ENCODE measurements around the gene SIRPG.
"Not testable (repeated sequence)": the region's sequence is repeated elsewhere in the genome, so short reads cannot be mapped to it uniquely, and the experiment has no call there.

Gene SIRPG

DNA sequence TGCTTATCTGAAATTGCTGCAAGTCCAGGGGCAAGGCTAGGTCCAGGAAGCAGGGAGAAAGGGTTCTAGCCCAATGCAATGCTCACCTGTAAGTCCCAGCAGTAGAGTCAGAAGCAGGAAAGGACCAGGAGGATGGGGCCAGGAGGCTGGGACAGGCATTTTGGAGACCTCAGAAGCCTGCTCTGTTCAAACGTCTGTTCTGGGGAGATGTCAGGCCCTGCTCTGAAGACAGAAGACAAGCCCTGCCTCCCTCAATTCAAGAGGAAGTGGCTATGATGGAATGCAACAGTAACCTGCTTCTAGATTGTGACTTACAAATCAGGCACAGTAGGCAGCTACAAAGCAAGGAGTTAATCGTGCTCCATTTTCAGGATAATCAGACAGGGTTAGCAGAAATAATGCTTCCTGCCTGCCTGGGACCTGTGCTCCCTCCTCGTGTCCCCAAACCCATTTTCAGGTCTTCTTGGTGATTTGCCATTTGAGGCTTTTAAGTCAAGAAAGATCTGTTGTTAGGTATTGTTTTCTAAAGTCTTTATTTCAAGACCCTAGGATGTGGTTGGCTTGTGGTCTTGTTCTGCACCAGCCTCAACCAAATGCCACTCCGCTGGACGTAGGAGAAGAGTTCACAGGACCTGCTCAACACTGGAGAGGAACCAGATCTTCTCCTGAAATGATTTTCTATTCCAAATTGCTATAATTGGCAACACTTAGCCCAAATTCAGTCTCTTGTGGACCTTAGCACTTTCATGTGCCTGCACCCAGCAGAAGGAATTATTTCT lies at the start of gene SIRPG:
Gene SIRPG, minus strand, starts transcription at position 224 of the 779 bp plus-strand sequence. Its CDS starts 65 bp downstream, at position 159.
- no peak for DNase-seq (ENCODE audit: low read depth in 4 of 4, low spot score in 1 of 4)

DNA sequence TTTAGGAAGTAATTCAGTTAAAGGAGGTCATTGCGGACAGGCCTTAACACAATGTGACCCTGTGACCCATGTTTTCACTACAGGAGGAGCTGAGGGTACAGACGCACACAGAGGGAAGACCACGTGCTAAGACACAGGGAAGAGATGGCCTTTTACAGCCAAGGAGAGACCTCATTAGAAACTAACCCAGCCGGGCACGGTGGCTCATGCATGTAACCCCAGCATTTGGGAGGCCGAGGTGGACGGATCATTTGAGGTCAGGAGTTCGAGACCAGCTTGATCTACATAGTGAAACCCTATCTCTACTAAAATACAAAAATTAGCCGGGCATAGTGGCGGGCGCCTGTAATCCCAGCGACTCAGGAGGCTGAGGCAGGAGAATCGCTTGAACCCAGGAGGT lies 49.3 kb upstream of the SIRPG start:
- DNase-seq (ENCODE audit: low read depth in 4 of 4, low spot score in 1 of 4) = not testable (repeated sequence)

DNA sequence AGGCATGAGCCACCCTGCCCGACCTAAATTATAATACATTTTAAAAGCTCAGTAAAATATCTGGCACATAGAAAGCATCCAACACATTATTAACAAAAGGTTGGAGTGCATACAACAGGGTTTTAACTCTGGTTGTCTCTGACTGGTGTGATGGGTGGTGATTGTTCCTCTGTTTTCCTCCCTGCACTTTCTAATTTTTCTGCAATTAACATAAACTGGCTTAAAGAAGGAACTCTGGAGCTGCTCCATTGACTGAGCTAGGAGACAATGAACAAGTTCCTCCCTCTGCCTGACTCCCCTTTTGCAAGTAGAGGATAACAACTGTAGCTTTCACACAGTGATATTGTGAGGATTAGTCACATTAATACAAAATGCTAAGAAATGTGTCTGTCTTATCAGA lies 48.5 kb upstream of the SIRPG start:
- DNase-seq (ENCODE audit: low read depth in 4 of 4, low spot score in 1 of 4) = no peak

DNA sequence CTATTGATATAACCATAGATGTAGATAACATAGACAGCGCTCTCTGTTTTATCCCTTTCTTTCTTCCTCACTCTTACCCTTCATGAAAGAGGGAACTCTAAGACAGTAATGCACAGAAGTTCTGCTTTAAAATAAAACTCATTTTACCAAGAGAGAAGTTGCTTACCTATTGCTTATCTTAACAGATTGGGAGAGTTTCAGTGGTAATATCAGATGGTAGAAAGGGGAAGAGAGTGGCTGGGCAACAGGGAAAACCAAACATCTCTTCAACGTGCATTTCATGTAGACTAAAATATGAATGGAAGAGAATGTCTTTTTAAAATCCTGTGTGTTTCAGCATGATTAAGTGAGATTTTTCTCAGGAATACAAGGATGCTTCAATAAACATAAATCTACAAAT lies 45.3 kb upstream of the SIRPG start:
- no peak for DNase-seq (ENCODE audit: low read depth in 4 of 4, low spot score in 1 of 4)

DNA sequence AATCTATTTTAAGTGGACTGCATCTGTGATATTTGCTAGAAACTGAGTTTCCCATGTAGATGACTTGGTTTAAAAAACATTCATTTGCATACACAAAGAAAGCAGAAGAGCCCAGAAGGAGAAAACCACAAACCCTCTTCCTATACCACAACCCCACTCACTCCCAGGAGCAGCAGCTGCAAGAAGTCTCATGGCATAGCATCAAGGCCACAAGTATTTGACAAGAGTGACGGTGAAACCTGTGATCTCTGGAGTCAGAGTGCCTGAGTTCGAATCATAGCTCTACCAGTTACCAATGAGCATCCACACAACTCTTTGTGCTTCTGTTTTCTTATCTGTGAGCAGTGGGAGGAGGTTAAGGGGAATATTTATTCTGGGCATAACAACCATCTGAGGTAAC lies 44.7 kb upstream of the SIRPG start:
- DNase-seq (ENCODE audit: low read depth in 4 of 4, low spot score in 1 of 4) = no peak

DNA sequence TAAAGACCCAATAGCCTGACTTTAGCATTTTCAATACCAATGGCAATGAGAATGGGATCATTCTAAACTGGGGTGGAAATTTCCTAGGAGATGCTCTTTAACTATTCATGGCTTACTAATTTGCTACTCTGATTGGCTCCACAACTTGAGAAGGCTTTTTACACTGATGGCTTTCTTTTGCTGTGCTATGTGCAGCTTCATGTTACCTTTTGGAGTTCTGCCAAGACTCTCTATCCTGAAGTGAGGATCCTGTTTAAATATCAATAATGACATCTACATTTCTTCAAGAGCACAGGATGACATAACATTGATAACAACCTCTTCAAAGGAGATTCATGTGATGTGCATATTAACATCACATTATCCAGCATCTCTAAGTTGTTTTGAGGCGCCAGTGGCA lies 43.4 kb upstream of the SIRPG start:
- DNase-seq (ENCODE audit: low read depth in 4 of 4, low spot score in 1 of 4) = no peak

DNA sequence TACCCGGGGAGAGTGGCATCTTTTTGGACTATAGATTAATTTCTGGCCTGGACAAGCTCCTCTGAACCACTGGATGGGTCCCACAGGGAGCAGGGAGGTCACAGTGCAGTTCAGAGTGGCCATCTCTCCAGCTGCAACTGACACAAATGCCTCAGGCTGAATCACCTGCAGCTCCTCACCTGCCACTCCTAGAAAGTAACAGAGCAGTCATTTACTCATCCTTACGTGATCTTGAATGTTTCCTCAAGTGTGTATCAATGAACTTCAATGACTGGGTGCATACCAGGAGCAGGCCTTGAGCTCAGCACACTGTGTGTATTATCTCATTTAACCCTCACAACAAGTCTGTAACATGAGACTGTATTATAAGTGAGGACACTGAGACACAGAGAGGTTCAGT lies 40.0 kb upstream of the SIRPG start:
- DNase-seq (ENCODE audit: low read depth in 4 of 4, low spot score in 1 of 4) = no peak

DNA sequence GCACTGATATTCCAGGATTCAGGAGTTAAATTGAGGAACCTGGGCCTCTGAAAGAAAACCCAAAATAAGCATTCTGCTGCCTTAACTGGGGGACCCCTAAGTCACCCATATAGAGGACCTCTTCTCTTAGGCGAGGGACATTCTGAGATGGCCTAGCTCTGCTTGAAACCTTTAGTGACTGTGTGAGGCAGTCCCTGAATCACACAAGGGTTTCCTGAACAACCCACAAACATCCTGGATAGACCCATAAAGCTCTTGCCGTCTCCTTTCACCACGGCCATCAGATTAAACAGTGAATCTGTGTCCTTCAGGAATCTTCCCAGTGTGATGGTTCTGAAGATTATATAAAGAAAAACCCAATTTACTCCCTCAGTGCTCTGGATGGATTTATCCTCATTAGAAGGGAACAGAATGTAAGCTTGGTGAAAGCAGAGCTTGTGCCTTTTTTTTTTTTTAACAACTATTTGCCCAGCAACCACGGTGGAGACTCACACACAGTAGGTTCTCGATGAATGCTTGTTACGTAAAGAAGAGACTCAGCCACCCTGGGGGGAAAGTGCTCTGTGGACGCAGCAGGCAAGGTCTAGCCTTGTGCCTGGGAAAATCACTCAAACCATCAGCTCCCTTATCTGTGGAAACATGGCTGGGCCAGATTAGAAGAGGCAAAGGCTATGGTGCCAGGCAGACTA lies 39.1 kb upstream of the SIRPG start:
- no peak for DNase-seq (ENCODE audit: low read depth in 4 of 4, low spot score in 1 of 4)

DNA sequence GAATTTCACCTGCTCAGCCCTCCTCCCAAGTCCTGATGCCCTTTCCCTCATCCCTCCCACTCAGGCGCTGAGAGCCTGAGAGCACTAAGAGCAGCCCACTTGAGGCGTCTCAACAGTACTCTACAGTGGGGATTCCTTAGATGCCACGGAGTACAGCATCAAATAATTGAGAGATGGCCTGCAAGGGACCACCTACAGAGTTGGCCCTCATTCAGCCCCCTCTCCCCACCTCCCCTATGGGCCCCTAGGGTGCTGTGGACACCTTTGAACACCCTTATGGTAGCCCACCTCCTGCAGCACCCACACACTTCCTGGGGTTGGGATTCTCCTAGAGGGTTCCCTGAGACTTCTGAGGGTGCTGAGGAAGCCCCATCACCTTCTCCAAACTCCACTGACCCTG lies 37.1 kb upstream of the SIRPG start:
- DNase-seq (ENCODE audit: low read depth in 4 of 4, low spot score in 1 of 4) = no peak

DNA sequence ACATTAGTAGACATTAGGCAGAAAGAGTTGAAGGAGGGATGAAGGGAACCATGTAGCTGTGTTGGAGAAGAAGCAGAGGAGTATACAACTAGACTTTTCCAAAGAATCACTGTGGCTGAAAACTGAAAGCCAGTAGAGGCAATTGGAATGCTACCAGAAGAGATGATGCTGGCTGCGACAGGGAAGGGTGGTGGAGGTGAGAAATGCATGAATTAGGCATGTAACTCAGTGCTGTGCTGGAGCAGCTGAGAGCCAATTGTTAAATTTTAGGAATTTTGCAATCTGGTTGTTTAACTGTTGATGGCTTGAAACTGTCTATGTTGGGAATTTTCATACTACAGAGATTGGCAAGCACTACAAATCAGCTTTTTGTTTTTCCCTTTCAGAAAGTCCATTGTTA lies 35.8 kb upstream of the SIRPG start:
- DNase-seq (ENCODE audit: low read depth in 4 of 4, low spot score in 1 of 4) = no peak

DNA sequence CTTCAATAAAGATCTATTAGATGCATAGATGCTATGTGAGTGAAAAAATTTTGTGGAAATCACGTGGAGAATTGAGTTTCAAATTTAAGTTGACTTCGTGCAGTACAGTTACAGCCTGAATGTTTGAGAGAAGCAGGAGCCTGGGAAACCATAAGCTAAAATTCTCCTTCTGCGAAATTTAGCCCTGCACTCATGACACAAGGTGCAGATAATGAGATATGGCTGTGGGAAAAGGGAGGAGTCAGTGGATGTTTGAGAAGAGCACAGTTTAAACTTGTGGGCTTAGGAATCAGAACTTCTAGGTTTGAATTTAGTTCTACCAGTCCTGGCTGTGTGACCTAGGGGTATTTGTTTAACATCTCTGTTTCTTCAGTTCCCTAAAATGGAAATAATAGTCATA lies 32.1 kb upstream of the SIRPG start:
- no peak for DNase-seq (ENCODE audit: low read depth in 4 of 4, low spot score in 1 of 4)

DNA sequence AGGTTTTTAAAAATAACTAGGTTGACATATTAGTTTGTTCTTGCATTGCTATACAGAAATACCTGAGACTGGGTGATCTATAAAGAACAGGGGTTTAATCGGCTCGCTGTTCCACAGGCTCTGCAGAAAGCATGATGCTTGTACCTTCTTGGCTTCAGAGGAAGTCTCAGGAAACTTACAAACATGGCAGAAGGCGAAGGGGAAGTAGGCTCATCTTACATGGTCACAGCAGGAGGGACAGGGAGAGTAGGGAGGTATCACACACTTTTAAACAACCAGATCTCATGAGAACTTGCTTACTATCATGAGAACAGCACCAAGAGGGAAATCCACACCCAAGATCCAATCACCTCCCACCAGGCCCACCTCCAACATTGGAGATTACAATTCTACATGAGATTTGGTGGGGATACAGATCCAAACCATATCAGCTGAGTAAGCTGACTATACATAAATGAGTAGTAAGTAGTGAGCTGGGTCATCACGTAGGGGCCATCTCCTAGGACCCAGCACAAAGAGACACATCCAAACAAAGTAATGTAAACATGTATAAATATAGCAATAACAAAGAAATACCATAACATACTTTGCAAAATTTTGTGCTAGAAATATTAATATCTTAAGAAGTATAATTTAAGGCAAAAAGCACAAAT lies 31.4 kb upstream of the SIRPG start:
- no peak for DNase-seq (ENCODE audit: low read depth in 4 of 4, low spot score in 1 of 4)

DNA sequence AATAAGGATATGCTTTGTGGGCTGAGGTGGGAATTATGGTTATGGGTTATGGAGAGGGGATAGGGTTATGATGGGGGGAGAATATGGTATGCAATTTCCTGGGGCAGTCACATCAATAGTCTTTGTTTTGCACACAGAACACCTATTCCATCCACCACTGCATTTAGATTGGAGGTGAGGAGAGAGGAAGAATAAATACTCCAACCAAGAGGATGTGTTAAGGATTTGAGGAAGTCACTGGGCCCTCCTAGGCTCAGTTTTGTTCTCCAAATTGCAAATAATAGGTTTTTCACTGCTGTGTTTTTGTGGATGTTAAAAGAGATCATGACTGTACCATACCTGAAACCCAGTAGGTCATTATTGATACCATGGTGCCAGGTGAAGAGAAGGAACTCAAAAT lies 29.5 kb upstream of the SIRPG start:
- DNase-seq (ENCODE audit: low read depth in 4 of 4, low spot score in 1 of 4) = no peak

DNA sequence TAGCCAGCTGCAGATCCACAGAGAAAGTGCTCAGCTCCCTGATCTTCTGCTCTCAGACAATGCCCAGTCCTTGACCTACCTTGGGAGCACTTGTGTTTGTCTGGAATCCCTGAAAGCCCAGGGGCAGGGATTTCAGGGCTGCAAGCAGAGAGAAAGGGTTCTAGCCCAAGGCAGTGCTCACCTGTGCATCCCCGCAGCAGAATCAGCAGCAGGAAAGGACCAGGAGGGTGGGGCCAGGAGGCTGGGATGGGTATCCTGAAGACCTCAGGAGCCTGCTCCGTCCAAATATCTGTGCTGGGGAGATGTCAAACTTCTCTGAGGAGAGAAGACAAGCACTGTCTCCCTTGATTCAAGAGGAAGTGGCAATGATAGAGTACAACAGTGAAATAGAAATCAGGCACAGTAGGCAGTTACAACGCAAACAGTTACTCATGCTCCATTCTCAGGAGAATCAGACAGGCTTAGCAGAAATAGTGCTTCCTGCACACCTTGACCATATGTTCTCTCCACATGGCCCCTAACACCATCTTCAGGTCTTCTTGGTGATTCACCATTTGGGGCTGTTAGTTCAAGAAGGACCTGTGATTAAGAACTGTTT lies 28.7 kb upstream of the SIRPG start:
- no peak for DNase-seq (ENCODE audit: low read depth in 4 of 4, low spot score in 1 of 4)

DNA sequence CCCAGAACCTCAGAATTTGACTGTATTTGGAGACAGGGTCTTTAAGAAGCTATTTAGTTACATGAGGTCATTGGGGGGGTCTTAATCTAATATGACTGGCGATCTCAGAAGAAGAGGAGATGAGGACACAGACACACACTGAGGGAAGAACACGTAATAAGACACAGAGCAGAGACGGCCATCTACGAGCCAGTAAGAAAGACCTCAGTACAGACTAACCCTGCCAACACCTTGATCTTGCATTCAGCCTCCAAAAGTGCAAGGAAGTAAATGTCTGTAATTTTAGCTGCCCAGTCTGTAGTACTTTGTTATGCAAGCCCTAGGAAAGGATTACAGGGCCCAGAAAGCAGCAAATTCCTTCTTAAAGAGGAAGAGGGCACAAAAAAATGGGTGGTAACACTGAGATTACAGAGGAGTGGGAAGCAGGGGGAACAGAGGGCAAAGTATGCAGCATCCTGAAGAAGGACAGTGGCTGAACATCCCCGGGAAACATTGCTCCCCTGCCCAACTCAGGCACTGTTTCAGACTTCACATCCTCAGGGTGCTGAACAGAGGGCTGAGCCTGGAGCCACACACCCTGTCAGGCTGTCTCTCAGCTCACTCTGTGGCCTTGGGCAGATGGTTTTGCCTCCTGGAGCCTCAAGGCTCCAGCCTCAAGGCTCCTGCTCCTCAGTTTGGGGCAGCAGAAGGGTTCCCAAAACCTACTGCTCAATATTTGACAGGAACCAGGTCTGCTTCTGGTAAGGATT lies 27.9 kb upstream of the SIRPG start:
- no peak for DNase-seq (ENCODE audit: low read depth in 4 of 4, low spot score in 1 of 4)

DNA sequence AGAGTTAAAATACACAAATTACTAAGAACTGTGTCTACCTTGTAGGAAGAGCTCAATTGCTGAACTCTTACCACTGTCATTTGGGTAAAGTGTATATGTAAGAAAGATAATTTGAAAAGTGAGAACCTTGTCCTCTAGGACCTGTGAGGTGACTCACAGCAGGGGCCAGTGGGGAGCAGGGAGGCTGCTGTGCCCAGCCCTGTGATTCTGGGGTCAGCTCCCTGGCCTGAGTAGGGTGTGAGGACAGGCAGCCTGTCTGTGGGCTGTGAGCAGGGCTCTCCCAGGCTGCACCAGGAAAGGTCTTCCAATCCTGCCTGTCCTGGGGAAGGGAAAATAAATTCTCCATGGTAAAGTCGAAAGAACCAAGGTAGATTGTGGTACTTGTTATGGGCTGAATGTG lies 27.3 kb upstream of the SIRPG start:
- no peak for DNase-seq (ENCODE audit: low read depth in 4 of 4, low spot score in 1 of 4)

DNA sequence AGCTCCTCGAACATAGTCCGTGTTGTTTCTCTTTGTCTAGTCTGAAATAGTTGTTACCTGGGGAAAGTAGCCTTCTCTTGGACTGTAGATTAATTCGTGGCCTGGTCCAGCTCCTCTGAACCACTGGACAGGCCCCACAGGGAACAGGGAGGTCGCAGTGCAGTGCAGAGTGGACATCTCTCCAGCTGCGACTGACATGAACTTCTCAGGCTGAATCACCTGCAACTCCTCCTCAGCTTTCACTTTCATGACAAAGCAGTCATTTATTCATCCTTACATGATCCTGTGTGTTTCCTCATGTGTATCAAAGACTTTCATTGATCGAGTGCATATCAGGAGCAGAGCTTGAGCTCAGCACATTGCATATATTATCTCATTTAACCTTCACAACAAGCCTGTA lies 19.1 kb upstream of the SIRPG start:
- no peak for DNase-seq (ENCODE audit: low read depth in 4 of 4, low spot score in 1 of 4)

DNA sequence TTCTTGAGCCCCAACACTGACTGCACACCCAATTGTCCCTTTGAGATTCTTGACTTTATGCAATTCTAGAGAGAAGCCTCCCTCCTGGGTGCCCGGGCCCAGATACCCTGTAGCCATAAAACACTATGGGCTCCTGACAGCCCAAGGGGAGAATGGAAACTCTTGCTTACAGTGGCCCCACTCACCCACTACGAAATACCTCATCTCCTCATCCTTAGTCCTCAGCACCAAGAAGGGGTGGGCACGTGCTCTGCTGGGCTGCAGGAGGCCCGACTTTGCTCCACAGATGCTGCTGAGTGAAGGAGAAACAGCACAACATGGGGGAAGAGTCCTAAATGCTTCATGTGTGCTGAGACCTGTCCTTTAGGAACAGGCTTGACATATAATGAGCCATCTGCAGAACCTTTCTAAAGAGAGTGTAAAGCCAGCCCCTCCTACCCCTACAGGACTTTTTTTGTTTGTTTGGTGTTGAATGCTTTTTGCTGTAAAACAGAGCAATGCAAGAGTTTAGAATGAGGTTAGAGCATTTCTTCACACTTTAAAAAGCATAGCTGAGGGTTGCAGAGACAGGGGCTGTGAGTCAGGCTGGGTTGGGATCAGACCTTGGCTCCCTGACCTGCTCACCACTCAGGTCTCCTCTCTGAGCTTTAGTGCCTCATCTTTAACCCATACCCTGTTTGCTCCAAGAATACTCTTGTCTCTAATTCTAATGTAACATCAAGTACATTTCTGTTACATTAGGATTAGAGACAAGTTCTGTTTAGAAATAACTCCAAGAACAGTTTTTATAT lies 17.6 kb upstream of the SIRPG start:
- DNase-seq (ENCODE audit: low read depth in 4 of 4, low spot score in 1 of 4) = no peak

DNA sequence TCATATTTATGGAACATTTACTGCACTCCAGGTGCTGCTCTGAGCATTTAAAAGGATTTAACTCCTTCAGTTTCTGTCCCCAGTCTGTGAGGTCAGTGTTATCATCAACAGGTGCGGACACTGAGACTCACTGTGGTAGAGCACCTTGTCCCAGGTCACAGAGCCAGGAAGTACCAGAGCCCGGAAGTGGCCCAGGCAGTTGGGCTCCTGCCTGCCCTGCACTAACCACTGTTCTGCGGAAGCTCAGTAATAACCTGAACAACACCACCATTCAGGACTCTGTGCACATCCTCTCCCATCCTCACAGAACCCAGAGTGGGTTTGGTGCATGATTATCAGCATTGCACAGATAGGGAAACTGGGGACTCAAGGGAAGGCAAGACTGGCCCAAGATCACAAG lies 16.8 kb upstream of the SIRPG start:
- no peak for DNase-seq (ENCODE audit: low read depth in 4 of 4, low spot score in 1 of 4)

DNA sequence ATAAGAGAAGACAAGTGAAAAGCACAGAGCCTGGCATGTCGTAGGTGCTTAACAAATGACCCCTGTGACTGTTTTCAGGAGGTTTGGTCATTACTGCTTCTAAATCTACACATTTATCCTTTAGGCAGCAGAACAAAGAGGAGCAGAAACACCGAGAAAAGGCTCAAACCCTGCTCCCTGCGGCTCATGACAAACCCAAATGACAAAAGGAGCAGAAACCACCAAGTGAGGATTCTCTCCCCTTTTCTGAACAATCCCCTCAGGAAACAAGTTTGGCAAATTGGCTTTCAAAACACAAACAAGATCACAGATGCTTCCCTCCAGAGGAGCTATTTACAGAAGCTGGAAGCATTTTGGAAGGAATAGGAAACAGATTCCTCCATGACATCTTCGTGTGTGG lies 15.8 kb upstream of the SIRPG start:
- DNase-seq (ENCODE audit: low read depth in 4 of 4, low spot score in 1 of 4) = no peak
